ENCODE results near the gene GPR18. TPM values are rescaled to one million over a fixed set of nuclear protein-coding genes. Genes with fewer than 3 reads are reported as not detected.

GPR18 gene
- total RNA-seq, 1 experiment from 2014 or later = not detected

DNA sequence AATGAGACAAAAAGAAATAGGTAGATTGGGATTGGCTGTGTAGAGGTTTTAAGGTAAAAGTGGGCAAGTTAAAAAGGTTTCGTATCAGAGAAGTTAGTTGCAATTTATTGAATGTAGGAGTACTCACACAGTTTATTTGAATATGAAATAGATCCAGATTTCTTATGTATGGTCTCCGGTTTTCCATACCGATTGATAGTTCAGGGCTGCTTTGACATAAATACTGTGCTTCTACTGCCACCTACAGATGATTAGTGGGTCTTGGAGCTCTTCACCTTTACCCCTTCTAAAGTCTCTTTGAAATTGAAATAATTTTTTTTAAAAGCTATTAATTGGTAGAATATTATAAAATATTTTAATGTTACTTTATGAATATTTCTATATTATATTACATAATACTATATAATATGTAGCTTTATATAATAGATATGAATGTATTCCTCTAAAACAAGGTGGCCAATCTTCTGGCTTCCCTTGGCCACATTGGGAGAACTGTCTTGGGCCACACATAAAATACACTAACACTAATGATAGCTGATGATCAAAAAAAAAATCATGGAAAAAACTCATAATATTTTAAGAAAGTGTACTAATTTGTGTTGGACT, 7.7 kb upstream of the GPR18 start:
- no peaks in the 10 kb centered on the region for H3K4me1 ChIP-seq (ENCODE audit: control insufficient read depth in 1 of 2, insufficient read depth in 2 of 2, low read length in 2 of 2)
- H2AFZ ChIP-seq (ENCODE audit: low read depth, low read length, poor library complexity, severe bottlenecking) = no peak overlapping the region
- POLR2A ChIA-PET = interaction anchor here (1.0 to 1.4 kb wide), 4 partner anchors 65 to 90 kb away, joined by 3 to 8 read pairs (median 4); partner anchors contain the start of gene UBAC2
- TF ChIP-seq CTCF (IDR thresholded peaks at IDR 0.05 in 2 of 3, conservative IDR thresholded peaks at IDR 0.05 in 1 of 3; ENCODE audit: borderline replicate concordance in 1 of 3, insufficient read depth in 1 of 3, low read depth in 2 of 3, low read length in 2 of 3) (peak; percentile 55 to 69 (median 64); a peak in 5 of 6 replicates), EZH2phosphoT487 (IDR thresholded peaks at IDR 0.05; ENCODE audit: borderline replicate concordance) (no peak), RAD21 (IDR thresholded peaks at IDR 0.05; ENCODE audit: low read depth) (peak; percentile 76)
- H3K9ac ChIP-seq (ENCODE audit: low read length) = no peak overlapping the region
- no peaks in the 10 kb centered on the region for H3K9me2 ChIP-seq (ENCODE audit: insufficient read depth)
- no peak overlapping the region for H3K27ac ChIP-seq (ENCODE audit: low read depth, low read length)
- ATAC-seq (peak; percentile 82), DNase-seq (ENCODE audit: low read depth, low spot score) (peak; percentile 40)
- no peaks in the 10 kb centered on the region for H3K9me3 ChIP-seq (ENCODE audit: control insufficient read depth in 1 of 2, insufficient read depth in 1 of 2, low read depth in 1 of 2, low read length in 2 of 2)
- RAD21 ChIA-PET (ENCODE audit: low non-redundant PET in 1 of 2, low total read pairs in 2 of 2, uncharacterized antibody in 2 of 2, unreplicated experiment in 2 of 2) = interaction anchor here (0.6 to 1.1 kb wide), 6 partner anchors 67 to 420 kb away, joined by 3 to 11 read pairs (median 4); no protein-coding TSS in a partner anchor
- no peaks in the 10 kb centered on the region for H4K20me1 ChIP-seq (ENCODE audit: insufficient read depth)
- BruUV-seq (replicated peaks) = no TSS peak
- H3K4me3 ChIP-seq (replicated peaks in 1 of 2; ENCODE audit: low read depth in 1 of 2, low read length in 2 of 2) = no peak overlapping the region
- peaks cover 0 to 2% of the 10 kb centered on the region in 2 experiments; a peak in 1 of 4 replicates for H3K36me3 ChIP-seq (ENCODE audit: control insufficient read depth in 1 of 2, insufficient read depth in 2 of 2, low read length in 2 of 2)
- intact Hi-C loops (cut with micrococcal nuclease) = loop anchor here (1.0 to 10.0 kb wide), 4 partner anchors 69 to 421 kb away; no protein-coding TSS in a partner anchor
- H3K79me2 ChIP-seq (ENCODE audit: insufficient read depth, low read length) = peaks cover 17% of the 10 kb centered on the region
- no peaks in the 10 kb centered on the region for H3K27me3 ChIP-seq (ENCODE audit: insufficient read depth, low read length)
- H3K4me2 ChIP-seq (ENCODE audit: low read length) = no peak overlapping the region
- CTCF ChIA-PET = interaction anchor here (0.6 to 2.3 kb wide), 26 partner anchors 8 to 426 kb away, joined by 3 to 54 read pairs (median 4); partner anchors contain the start of genes GPR18 and UBAC2
